Ramos (cell line): ENCODE results near the gene CUEDC1.

Experiments
- in situ Hi-C: fragments of 300-500 bp; cut with MboI; formaldehyde crosslinking; loops from one replicate; pipeline ENCODE4 v1.14.3; 2022; ENCODE audit warnings: low sequenced_read_pairs; ENCODE audit not compliant: unreplicated experiment

Gene CUEDC1

DNA sequence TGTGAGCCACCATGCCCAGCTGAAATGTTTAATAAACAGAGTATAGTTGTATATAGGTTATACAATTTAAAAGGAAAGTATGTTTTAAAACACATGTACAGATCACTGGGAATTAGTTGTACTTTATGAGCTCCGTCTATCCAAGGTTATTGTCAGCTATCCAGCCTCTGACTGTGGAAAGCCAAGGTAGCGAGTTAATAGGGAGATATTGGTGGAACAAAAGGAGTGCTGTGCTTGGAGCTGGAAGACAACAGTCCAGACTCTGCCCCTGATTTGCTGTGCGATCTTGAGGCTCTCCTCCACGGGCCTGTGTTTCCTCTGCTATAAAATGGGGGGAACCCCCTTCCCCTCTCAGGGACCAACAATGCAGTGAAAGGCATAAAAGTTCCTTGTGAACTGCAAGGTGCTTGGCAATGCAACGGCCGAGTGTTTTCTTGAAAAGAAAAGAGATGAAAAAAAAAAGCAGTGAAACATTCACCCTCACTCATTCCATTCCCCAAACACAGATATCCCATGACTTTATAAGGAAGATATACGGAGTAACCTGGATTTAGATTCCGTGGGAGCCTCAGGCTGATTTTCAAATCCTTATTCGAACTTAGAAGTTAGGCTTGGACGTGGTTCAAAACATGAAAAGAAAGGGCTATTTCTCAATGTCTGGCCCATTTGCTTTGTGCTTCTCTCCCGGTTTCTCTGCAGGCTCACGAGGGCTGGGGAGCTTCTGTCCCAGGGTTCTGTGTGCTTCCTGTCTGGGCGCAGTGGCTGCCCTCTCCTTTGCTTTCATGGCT lies 34.1 kb downstream of the CUEDC1 start:
- in situ Hi-C loops: no loop called here

DNA sequence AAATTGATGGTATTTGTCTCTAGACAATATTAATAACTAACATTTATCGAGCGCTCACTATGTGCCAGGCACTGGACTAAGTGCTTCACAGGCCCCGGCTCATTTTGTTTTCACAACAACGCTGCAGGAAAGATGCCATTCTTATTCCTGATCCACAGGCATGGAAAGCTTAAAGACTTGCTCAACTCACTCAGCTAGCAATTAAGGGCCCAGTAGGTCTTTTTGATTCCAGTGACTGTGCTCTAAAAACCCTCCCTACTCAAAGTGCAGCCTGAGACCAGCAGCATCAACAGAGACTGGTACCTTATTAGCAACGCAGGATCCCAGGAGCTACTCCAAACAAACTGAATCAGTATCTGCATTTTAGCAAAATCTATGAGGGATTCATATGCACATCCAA lies 35.3 kb downstream of the CUEDC1 start:
- in situ Hi-C loops: no loop called here

DNA sequence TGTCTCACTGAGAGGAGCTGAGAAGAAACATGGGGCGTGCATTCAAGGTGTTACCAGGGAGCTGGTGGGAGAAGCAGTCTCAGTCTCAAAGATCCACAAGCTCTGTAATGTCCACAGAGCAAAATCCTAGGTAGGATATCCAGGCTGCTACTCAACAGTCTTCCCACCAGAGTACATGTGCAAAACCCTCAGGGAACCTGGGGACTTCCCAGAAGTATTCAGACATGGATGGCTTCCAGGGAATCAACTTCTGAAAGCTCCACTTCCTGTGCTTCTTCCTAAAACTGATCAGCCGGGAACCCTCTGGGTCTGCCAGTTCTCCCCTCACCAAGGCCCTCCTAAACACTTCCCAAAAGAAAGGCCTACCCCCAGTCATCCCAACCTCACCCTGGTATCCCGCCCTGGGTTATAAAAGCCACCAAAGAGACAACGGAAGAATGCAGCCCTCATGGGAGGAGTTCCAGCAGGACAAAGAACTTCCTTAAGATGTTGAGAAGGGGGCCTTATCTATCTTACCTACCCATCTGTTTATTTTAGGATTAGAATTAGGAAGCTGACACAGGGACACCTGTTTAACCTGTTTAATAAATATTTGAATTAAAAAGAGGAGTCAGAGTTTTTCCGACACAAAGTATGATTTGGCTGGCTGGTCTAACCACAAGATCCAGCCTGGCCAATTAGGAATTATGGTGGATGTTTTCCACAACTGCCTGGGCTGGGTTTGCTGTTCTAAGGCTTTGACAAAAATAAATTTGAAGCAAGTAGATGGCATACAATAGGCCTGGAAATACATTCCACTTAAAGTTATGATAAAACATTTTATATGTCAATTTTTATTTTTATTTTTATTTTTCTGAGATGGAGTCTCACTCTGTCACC lies 37.0 kb downstream of the CUEDC1 start:
- in situ Hi-C loops: no loop called here

DNA sequence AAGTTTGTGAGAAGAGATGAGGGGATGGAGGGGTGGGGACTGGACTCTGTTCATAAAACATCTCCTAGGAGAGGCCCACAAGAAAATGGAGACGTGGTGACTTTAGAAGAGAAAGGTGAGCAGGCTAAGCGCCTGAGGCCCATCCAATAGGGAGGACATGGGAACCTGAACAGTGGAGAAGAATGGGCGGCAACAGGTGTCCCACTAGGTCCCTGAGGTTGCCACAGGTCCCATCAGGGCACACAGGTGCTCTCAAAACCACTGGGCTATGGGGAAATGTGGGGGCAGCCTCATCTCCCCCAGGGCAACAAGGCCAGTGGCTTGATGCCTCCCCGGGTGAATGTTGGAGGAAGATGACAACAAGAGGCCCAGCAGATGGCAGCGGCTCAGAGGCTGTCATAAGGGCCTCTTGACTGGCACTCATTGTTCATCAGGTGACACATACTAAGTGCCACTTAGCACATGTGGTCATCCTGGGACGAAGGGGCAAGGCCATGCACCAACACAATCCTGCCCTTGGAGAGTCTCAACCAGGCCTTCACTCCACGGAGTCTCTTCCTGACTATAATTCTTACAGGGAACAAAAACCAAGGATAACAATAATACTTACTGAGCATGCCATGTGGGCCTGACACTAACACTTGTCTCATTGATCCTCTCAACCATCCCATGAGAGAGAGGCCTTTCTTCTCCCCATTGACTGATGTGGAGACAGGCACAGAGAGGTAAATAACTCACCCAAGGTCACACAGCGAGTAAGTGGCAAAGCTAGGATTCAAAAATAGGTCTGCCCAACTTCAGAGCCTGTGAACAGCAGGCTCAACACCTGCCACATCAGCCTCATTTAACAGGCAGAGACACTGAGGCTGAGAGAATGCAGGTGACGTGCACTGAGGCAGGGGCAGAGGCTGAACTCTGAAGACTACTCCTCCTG lies 38.0 kb downstream of the CUEDC1 start:
- in situ Hi-C loops: no loop called here

DNA sequence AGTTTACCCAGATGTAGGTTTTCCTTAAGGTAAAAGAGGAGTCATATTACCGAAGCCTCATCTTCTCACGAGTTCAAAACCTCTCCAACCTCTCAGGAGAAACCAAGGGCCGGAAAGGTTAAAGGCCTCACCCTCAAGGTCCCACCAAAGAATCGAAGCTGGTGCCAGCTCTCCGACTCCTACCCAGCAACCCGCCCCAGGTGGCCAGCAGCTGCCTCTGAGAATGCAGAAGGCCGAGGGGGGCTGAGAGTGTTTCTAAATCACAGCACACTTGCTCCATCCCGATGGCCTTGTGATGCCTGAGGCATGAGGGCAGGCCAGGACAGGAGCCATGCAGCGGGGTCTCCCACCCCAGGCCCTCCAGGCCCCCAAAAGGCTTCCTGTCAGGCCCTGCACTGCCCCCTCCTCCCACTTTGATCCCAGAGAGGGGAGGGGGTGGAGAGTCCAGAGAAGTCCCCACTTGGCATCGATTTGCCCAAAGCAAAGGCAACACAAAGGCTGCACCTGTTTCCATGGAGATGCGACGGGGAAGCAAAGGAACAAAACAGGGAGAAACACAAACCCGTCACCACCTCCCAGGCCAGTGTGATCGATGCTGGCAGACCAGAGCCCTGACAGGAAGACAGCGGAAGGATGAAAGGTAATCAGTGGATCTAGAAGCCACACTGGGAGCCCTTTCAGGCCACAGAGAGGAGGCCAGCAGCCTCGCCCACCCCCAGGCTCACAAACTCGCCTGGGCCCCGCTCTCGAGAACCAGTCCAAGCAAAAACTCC lies 39.0 kb downstream of the CUEDC1 start:
- in situ Hi-C loops: no loop called here

DNA sequence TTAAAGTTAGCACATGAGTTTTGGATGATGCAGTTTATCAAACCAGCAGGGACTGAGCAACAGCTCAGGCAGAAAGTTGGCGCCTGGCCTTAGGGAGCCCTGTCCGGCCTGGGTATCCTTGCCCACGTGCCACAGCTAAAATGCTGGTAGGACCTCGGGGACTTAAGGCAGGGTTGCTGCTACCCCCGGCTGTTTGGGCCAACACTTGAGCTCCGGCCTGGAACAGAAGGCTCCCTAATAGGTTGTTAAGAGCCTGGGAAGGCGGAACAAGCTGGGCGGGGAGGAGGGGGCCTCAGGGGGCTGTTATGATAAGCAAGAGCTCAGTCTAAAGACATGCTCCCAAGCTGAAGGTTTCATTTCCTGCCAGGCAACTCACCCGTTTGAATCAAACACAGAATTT lies 39.7 kb downstream of the CUEDC1 start:
- in situ Hi-C loops: no loop called here

DNA sequence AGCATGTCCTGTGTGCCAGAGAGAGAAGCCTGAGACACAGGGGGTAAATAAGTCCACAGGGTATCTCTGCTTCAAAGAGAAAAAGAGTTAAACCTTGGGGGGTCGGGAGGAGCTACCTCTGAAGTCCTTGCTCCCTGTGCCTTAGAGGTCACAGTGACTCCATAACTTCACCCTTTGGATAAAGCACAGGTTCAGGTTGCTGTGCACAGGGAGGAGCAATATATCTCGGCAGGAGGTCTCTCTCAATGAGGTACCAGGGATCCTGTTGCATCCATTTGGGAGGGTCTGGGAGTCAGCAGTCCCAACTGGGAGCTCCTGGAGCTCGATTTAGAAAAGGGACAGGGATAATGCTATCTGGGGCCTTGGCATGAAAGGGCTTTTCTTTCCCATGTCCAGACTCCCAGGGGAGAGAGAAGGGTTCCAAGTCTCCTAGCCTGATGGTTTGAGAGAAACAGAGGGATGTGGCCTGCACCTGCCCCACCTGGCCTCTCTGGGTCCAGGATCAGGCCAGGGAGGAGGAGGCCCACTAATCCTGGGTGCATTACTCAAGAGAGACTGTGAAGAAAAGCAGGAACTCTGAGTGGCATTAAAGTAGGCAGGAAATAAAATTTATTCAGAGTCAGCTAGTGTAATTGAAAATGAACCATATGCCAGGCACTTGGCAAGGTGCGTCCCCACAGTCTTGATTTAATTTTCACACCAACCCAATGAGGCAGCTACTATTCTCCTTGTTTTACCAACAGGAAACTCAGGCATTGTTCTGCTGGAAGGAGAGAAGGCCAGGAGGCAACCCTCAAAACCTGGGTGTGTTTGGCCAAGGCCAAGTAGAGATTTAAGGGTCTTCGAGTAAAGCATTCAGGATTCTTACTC lies 40.7 kb downstream of the CUEDC1 start:
- in situ Hi-C loops: no loop called here

DNA sequence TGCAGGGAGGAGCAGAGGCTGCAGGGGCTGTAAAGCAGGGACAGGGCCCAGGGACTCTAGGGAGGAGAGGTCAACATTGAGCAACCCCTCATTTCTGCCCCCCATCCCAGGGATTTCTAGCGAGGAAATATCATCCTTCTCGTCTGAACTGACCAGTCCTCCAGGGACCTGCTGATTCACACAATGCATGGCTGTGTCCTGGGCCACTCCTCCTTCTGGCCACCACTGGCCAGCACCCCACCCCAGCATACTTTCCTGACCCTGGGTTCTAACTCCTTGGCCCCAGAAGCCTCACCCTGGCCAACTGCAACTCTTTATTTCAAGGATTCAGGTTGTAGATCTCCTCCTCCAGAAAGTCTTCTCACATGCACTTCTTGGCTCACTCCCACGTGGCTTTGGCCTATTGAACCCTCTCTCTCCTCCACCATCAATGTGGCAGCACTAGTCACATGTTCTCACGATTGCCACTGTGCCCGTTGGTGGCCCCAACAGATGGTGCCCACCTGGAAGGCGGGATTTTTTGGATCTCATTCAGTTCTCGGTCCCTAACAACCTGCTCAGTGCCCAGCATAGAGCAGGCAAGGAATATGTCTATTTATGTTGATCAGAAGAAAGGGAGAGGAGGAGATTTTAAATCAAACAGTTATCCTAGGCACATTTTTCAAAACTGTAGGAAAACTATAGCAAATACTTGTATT lies 41.5 kb downstream of the CUEDC1 start:
- in situ Hi-C loops: no loop called here

DNA sequence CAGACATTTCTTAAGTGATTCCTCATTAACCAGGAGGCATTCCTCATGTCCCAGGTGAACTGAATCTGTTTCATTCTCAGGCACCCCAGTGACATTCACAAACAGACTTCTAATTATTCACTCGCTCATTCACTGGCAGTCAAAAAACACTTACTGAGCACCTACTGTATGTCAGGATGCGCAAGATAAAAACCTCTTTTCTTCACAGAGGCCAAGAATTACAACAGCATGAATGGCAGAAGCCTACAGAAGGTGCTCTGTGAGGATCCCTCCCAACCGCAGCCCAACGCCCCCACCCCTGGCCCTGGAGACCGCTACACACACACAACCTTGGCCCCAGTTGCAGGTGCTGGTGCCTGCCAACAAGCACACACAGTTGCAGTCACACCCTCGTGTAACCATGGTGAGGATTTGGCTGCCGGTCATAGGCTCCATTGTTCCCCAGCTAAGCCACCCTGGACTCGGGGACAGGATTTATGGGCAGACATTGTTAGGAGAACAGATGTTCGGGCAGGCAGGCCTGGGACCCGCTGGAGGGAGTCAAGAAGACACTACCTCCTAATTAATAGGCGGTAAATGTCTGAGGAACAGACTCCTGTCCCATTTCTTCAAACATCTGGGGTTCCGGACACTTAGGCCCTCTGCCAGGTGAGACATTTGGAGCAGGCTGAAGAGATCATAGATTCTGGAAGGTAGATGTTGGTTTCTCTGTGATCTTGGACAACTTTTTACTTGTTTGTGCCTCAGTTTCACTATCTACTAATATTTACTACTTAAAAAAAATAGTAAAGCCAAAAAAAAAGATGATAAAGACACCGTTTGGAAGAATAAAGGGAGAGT lies 43.2 kb downstream of the CUEDC1 start:
- in situ Hi-C loops: no loop called here

DNA sequence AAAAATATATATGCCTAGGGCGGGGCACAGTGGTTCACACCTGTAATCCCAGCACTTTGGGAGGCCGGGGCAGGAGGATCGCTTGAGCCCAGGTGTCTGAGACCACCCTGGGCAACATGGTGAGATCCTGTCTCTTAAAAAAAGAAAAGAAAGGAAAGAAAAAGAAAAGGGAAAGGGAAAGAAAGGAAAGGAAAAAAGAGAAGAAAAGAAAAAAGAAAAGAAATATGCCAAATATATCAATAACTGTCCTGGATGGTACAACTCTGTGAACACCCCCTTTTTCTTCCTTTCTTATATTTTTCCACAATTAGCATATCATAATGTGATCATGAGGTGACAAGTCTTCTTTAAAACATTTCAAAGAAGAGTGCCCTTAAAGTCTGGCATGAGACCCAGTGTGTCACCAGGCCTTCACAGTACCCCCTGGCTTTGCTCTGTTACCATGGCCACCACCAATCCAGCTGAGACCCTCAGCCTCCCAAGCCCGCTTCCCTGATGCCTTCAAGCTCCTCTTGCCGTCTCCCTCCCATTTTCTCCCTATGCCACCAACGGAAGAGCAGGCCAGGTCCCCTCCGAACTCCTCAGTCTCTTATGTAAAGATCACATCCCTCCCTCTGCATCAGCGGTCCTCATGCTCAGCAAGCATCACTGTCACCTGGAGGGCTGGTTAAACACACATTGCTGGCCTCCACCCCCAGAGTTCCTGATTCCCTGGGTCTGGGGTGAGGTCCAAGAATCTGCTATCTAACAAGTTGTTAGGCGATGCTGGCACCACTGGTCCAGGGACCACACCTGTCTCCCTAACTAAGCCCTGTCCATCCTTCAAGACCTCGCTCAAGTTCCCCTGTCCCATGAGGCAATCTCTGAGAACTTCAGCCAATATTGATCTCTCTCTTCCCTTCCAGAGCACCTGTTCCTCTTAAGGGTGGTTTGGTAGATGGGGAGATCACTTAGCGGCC lies 44.5 kb downstream of the CUEDC1 start:
- in situ Hi-C loops: no loop called here

DNA sequence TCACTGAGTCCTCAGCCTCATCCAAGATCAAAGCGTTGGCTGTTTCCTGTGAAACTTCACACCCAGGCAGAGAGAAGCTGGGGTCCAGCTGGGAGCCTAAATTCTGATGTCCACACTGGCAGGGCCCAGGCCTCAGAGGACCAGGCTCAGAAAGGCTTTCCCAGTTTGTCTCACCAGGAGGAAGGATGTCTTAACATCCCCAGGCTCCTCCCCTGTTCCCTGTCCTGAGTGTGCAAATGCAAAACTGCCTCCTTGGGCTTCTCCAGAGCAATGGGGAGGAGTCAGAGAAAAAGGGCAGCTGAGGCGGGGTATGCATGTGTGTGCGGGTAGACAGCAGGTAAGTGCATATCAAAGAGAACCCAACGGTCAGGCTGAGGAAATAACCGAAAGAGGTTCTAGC lies 45.7 kb downstream of the CUEDC1 start:
- in situ Hi-C loops: no loop called here

DNA sequence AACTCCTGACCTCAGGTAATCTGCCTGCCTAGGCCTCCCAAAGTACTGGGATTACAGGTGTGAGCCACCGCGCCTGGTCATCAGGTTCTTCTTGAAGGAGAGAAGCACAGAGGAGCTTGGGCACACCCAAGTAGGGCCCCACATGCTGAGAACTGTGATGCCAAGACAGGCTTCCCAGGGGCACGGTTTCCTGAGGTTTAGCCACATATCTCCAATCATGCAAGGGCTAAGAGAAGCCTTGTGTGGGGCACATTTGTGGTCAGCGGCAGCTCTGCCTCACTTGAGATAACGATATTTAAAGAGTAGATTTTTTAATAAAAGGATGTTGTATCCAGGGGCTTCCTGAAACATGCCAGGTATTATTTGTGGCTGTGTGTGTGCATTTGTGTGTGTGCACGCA lies 46.9 kb downstream of the CUEDC1 start:
- in situ Hi-C loops: no loop called here

DNA sequence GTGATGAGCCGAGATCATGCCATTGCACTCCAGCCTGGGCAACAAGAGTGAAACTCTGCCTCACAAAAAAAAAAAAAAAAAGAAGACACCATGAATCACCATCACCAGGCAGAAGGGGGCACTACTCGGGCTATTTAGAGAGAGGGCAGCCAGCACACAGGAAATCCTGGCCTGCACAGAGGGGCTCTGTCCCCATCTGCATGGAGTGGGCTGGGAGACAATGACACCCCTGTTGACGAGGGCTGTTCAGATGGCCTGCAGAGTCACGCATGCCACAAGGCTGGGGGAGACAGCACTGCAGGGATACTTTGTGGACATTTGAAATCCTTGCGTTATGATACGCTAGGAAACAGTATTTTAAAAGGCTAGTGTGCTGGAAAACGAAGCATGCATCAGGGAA lies 48.3 kb downstream of the CUEDC1 start:
- in situ Hi-C loops: no loop called here

DNA sequence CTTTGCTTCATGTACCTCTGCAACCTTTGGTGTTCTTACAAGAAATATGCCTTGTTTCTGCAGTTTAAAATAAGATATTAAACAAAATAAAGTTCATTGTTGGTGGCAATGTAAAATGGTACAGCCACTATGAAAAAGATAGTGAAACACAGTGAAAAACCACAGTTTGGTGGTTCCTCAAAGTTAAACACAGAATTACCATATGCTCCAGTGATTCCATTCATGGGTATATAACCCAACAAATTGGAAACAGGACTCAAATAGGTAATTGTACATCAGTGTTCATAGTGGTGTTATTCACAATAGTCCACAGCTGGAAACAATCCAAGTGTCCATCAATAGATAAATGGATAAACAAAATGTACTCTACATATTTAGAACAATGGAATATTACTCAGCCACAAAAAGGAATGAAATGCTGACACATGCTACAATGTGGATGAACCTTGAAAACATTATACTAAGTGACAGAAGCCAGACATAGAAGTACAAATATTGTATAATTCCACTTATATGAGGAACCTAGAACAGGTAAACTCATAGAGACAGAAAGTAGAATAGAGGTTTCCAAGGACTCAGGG lies 49.2 kb downstream of the CUEDC1 start:
- in situ Hi-C loops: no loop called here

DNA sequence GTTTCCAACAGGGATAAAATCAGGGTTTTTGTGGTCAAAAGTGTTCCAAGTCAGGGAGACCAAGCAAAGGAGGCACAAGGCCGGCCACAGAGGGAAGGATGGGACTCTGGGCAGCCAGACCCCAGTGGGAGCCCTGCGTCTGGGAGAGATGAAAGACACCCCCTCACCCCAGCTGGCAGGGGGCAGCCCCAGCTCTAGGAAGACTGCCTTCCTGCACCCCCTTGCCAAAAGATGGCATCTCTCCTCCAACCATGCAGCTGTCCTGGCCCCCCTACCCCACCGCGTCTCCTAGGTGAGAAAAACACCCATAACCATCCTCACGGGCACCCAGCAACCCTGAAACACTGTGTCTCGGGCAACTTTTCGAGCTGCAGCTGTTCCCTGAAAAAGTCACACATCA lies 51.3 kb downstream of the CUEDC1 start:
- in situ Hi-C loops: no loop called here
